Activated T-cell treated with anti-CD3 and anti-CD28 coated beads, Interleukin-2, amount 50 U/mL, for 24 hours (primary cell): ENCODE results near the gene BCL2L1.

ENCODE experiments used
- DNase-seq: peaks from one replicate; pipeline ENCODE4 v3.0.0-alpha.2; 2020
- H3K27ac Mint-ChIP-seq: 2 replicates; pipeline ENCODE4 v1.8.0; 2020; ENCODE audit warnings: mild to moderate bottlenecking, mixed read lengths
- H3K27me3 Mint-ChIP-seq: 2 replicates; pipeline ENCODE4 v1.8.0; 2020; ENCODE audit warnings: mixed read lengths
- H3K36me3 Mint-ChIP-seq: 2 replicates; pipeline ENCODE4 v1.8.0; 2020; ENCODE audit warnings: low read depth, mixed read lengths
- H3K4me1 Mint-ChIP-seq: 2 replicates; pipeline ENCODE4 v1.8.0; 2020; ENCODE audit warnings: low read depth, mixed read lengths
- H3K4me3 Mint-ChIP-seq: 2 replicates; pipeline ENCODE4 v1.8.0; 2020; ENCODE audit warnings: mild to moderate bottlenecking, moderate library complexity, mixed read lengths
- H3K9me3 Mint-ChIP-seq: 2 replicates; pipeline ENCODE4 v1.8.0; 2020; ENCODE audit warnings: mixed read lengths

BCL2L1 gene

DNA sequence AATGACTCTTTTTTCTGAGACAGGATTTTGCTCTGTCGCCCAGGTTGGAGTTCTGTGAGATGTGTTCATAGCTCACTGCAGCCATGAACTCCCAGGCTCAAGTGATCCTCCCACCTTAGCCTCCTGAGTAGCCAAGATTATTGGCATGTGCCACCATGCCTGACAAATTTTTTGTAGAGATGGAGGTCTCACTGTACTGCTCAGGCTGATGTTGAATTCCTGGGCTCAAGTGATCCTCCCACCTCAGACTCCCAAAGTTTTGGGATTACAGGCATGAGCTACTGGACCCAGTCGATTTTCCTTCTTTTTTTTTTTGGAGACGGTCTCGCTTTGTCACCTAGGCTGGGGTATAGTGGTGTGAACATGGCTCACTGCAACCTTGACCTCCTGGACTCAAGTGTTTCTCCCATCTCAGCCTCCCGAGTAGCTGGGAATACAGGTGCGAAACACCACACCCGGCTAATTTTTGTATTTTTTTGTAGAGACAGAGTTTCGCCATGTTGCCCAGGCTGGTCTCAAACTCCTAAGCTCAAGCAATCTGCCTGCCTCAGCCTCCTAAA is 24.3 kb downstream of the BCL2L1 start:
- Mint-ChIP-seq H3K27ac (peak overlapping the region; percentile 89), H3K4me3 (no peak overlapping the region), H3K9me3 (no peaks in the 10 kb centered on the region), H3K4me1 (peaks cover 77% of the 10 kb centered on the region), H3K27me3 (no peaks in the 10 kb centered on the region), H3K36me3 (peaks cover 100% of the 10 kb centered on the region)
- no peak for DNase-seq

- Mint-ChIP-seq H3K36me3 (peaks cover 96% of the 10 kb centered on the region), H3K27ac (peak overlapping the region; percentile 63), H3K27me3 (no peaks in the 10 kb centered on the region), H3K9me3 (no peaks in the 10 kb centered on the region), H3K4me3 (no peak overlapping the region), H3K4me1 (peaks cover 82% of the 10 kb centered on the region)
- DNase-seq, result no peak
These were observed 26.5 kb downstream of the BCL2L1 start for GRCh38 chr20:31695849-31696804.

DNA sequence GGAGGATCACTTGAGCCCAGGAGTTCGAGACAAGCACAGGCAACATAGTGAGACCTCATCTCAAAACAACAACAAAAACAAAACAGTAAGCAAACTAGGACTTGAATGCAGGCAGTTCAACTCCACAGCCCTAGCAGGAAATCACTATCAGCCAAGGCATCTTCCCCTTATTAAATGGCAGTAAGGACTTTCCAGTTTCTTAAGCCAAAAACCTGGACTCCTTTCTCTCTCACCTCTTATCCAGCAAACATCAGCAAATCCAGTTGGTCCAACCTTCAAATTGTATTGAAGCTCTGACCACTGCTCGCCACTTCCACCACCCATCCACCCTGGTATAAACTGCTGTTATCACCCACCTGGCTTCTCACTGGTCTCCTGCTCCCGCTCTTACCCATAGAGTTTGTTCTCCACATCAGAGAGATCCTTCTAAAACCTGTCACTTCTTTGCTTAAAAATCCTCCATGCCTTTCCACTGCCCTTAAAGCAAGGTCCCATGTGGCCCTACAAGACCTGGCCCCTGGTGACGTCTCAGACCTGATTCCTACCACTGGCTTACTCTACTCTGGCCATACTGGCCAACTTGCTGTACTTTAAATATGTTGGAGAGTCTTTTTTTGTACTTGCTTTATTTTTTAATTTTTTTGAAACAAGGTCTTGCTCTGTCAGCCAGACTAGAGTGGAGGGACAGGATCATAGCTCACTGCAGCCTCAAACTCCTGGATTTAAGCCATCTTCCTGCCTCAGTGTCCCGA is 27.6 kb downstream of the BCL2L1 start:
- Mint-ChIP-seq H3K27me3 (no peaks in the 10 kb centered on the region), H3K9me3 (no peaks in the 10 kb centered on the region), H3K36me3 (peaks cover 94% of the 10 kb centered on the region), H3K4me3 (no peak overlapping the region), H3K4me1 (peaks cover 77% of the 10 kb centered on the region), H3K27ac (peak overlapping the region; percentile 63)
- no peak for DNase-seq

DNA sequence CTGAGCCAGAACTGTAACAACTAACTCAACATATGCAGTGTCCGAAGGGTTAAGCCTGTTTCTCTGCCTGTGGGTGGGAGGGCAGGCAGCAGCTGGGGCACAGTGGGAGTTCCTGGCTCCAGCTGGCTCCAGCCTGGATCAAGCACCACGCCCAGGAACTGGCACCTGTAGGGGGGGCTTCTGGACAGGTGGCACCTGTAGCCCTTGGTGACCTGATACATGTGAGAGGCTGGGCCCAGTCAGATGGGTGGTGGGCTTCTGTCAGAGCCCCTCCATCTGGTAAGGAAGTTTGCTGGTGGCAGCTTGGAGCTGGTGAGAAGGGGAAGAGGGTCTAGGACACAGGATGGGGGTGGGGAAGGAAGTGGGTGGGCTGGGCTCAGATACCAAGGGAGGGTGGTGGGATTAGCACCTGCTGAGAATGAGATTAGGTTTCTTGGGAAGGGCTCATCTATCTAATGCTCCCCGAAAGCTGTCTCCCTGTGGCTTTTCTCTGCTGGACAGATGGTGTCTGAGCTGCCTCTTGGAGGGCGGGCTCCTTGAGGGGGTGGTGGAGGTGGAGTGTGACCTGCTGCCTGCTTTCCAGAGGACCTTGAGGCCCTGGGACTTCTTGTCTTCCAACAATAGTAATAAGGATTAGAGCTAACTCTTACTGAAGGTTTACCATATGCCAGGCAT is 28.5 kb downstream of the BCL2L1 start:
- peak overlapping the region; percentile 63 for H3K27ac Mint-ChIP-seq
- no peaks in the 10 kb centered on the region for H3K9me3 Mint-ChIP-seq
- no peak for DNase-seq
- peaks cover 94% of the 10 kb centered on the region for H3K36me3 Mint-ChIP-seq
- no peaks in the 10 kb centered on the region for H3K27me3 Mint-ChIP-seq
- H3K4me3 Mint-ChIP-seq, result no peak overlapping the region
- H3K4me1 Mint-ChIP-seq, result peaks cover 68% of the 10 kb centered on the region

GRCh38 chr20:31693402-31693801 is 29.3 kb downstream of the BCL2L1 start:
- Mint-ChIP-seq H3K4me1 (peaks cover 67% of the 10 kb centered on the region), H3K4me3 (no peak overlapping the region)

DNA sequence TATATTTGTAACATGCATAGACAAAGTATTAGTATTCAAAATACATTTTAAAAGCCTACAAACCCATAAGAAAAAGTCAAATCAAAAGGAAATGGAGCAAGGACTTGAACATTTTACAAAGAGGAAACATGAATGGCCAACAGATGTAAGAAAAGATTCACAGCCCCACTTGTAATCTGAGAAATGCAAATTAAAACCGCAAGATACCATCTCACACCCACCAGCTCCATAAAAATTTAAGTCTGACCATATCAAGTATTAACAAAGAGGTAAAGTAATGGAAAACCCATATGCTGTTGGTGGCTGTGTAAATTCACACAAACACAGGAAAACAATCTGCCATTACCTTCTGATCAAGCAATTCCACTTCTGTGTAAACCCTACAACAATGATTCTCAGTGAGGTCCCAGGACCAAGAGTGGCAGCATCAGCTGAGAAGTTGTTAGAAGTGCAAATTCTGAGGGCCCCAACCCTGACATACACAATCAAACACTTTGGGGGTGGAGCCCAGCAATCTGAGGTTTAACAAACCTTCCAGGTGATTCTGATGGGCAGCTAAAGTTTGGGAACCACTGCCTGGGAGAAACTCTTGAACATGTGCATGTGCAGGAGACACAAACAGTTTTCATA is 30.9 kb downstream of the BCL2L1 start:
- Mint-ChIP-seq H3K36me3 (peaks cover 93% of the 10 kb centered on the region), H3K4me3 (no peak overlapping the region), H3K9me3 (no peaks in the 10 kb centered on the region), H3K27me3 (no peaks in the 10 kb centered on the region), H3K4me1 (peaks cover 67% of the 10 kb centered on the region), H3K27ac (peak overlapping the region; percentile 83)
- no peak for DNase-seq

More at GRCh38 chr20:31693402-31693801, 29.3 kb downstream of the BCL2L1 start:
- Mint-ChIP-seq H3K27me3 (no peaks in the 10 kb centered on the region), H3K27ac (peak overlapping the region; percentile 68), H3K9me3 (no peaks in the 10 kb centered on the region), H3K36me3 (peaks cover 93% of the 10 kb centered on the region)
- DNase-seq, result no peak

DNA sequence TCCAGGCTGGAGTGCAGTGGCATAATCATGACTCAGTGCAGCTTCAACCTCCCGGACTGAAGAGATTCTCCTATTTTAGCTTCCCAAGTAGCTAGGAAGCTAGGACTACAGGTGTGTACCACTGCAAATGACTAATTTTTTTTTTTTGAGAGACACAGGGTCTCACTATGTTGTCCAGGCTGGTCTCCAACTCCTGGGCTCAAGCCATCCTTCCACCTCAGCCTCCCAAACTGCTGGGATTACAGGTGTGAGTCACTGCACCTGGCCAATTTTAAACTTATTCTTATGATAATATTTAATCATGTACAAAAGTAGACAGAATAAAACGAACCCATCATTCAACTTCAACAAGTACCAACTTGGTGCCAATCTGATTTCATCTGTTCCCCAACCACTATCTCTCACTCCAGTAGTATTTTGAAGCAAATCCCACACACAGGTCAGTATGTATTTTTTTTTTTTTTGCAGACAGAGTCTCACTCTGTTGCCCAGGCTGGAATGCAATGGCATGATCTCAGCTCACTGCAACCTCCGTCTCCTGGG is 32.5 kb downstream of the BCL2L1 start:
- Mint-ChIP-seq H3K27ac (peak overlapping the region; percentile 41), H3K36me3 (peaks cover 93% of the 10 kb centered on the region)

GRCh38 chr20:31689141-31689540 is 33.5 kb downstream of the BCL2L1 start:
- H3K27me3 Mint-ChIP-seq, result no peaks in the 10 kb centered on the region
- peak overlapping the region; percentile 72 for H3K27ac Mint-ChIP-seq
- peaks cover 93% of the 10 kb centered on the region for H3K36me3 Mint-ChIP-seq
- no peaks in the 10 kb centered on the region for H3K9me3 Mint-ChIP-seq
- H3K4me3 Mint-ChIP-seq, result no peak overlapping the region
- H3K4me1 Mint-ChIP-seq, result peaks cover 69% of the 10 kb centered on the region
- DNase-seq, result no peak

More for the DNA sequence above, 32.5 kb downstream of the BCL2L1 start:
- H3K27me3 Mint-ChIP-seq, result no peaks in the 10 kb centered on the region
- H3K9me3 Mint-ChIP-seq, result no peaks in the 10 kb centered on the region
- DNase-seq, result no peak
- H3K4me3 Mint-ChIP-seq, result no peak overlapping the region
- peaks cover 70% of the 10 kb centered on the region for H3K4me1 Mint-ChIP-seq

- H3K27me3 Mint-ChIP-seq, result no peaks in the 10 kb centered on the region
- no peaks in the 10 kb centered on the region for H3K9me3 Mint-ChIP-seq
- peaks cover 71% of the 10 kb centered on the region for H3K4me1 Mint-ChIP-seq
- no peak overlapping the region for H3K4me3 Mint-ChIP-seq
- H3K36me3 Mint-ChIP-seq, result peaks cover 96% of the 10 kb centered on the region
- H3K27ac Mint-ChIP-seq, result peak overlapping the region; percentile 50
- DNase-seq, result no peak
These were observed 34.9 kb downstream of the BCL2L1 start for GRCh38 chr20:31687777-31688176.

DNA sequence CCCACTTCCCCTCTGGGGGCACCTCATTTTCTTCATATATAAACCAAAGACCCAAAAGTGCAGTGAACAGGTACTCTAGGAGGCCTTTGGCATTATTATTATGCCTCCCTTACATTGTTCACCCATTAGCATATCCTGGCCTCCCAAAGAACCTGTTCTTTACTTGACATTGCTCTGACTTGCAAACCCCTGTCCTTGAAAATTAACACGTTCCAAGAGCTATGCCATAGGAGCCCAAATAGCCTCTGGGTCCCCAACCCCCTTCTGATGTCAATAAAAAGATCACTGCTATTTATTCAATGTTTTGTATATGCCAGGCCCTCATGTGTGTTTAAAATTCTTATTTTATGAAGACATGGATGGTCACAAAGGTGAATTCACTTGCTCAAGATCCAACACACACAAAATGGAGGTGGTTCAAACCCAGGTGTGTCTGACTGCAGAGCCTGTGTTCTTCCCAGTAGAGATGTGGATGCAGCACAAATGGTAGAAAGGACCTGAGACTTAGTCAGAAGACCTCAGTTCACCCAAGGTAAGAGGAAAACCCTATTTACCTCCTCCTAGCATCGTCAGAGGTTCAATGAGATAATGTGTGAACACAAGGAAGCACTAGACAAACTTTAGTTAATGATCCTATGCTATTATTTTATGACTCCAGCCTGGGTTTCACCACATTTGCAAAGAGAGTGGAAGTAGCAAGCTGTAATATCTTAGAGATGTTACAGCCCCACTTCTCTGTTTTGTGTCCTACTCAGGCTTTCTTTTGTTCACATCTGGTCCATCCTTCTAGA is 36.6 kb downstream of the BCL2L1 start:
- peaks cover 95% of the 10 kb centered on the region for H3K36me3 Mint-ChIP-seq
- H3K27me3 Mint-ChIP-seq, result no peaks in the 10 kb centered on the region
- peaks cover 69% of the 10 kb centered on the region for H3K4me1 Mint-ChIP-seq
- H3K27ac Mint-ChIP-seq, result peak overlapping the region; percentile 88
- DNase-seq, result no peak
- H3K9me3 Mint-ChIP-seq, result no peaks in the 10 kb centered on the region
- H3K4me3 Mint-ChIP-seq, result no peak overlapping the region

DNA sequence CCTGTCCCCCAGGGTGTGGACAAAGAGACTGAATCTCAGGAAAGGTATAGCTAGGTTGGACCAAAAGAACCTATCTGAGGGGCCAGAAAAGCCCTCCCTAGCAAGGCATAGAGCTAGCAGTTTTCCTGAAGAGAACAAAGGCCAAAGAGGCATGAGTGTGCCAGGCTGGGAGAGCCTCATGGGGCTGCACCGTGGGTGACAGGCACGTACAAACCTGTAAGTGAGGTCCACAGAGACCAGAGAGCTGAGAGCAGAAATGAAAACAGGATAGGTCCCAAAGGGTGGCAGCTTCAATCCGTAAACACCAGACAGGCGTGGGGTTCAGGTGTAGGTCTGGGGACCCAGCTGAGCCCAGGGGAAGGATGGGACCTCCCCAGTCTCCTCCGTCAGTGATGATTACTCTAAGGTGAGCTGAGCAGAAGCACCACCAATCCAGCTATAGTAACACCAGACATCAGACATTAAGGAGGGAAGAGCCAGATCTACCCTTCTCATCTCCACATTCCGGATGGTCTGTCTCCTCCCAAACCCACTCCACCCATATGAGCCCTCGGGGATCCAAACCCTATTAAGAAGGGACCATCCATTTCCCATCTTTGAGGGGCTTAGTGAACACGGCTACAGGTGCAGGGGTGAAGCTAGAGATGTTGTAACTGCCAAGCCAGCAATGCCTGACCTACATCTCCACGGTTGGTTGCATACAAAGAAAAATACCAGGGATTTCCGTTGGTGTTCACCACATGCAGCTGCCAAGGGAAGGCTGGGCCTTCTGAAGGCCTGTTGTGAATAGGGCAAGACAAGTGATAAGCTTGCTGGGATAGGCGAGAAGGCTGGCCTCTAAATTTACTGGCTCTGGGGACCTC is 38.3 kb downstream of the BCL2L1 start:
- Mint-ChIP-seq H3K36me3 (peaks cover 98% of the 10 kb centered on the region), H3K27ac (peak overlapping the region; percentile 88), H3K4me1 (peaks cover 79% of the 10 kb centered on the region), H3K9me3 (no peaks in the 10 kb centered on the region), H3K27me3 (no peaks in the 10 kb centered on the region), H3K4me3 (no peak overlapping the region)
- no peak for DNase-seq

GRCh38 chr20:31682927-31683326 is 39.7 kb downstream of the BCL2L1 start:
- Mint-ChIP-seq H3K4me3 (no peak overlapping the region), H3K27ac (peak overlapping the region; percentile 77), H3K4me1 (peaks cover 87% of the 10 kb centered on the region), H3K27me3 (no peaks in the 10 kb centered on the region), H3K9me3 (no peaks in the 10 kb centered on the region), H3K36me3 (peaks cover 99% of the 10 kb centered on the region)
- no peak for DNase-seq
